ENCODE results near the gene GRID1.

GRID1 gene

GRCh38 chr10:86304436-86304835 lies 62.2 kb downstream of the GRID1 start:
- no peaks in the 10 kb centered on the region for H3K9me3 ChIP-seq (ENCODE audit: control insufficient read depth, low read length)
- DNase-seq (ENCODE audit: low read depth) = no peak

GRCh38 chr10:86303626-86304025 lies 63.0 kb downstream of the GRID1 start:
- Histone ChIP-seq H3K4me1 (ENCODE audit: control insufficient read depth, insufficient read depth, low read length) (no peaks in the 10 kb centered on the region), H3K9me3 (ENCODE audit: control insufficient read depth, low read length) (no peaks in the 10 kb centered on the region), H3K36me3 (ENCODE audit: control insufficient read depth, insufficient read depth, low read length, severe bottlenecking) (no peaks in the 10 kb centered on the region), H3K9ac (ENCODE audit: low read length) (no peak overlapping the region), H3K27me3 (replicated peaks; ENCODE audit: control insufficient read depth, insufficient read depth, low read length) (no peaks in the 10 kb centered on the region), H3K4me3 (ENCODE audit: low read length) (no peak overlapping the region)
- DNase-seq (ENCODE audit: low read depth) = no peak

More at GRCh38 chr10:86304436-86304835, 62.2 kb downstream of the GRID1 start:
- no peaks in the 10 kb centered on the region for H3K27me3 ChIP-seq (replicated peaks; ENCODE audit: control insufficient read depth, insufficient read depth, low read length)
- no peaks in the 10 kb centered on the region for H3K36me3 ChIP-seq (ENCODE audit: control insufficient read depth, insufficient read depth, low read length, severe bottlenecking)
- no peak overlapping the region for H3K9ac ChIP-seq (ENCODE audit: low read length)
- no peak overlapping the region for H3K4me3 ChIP-seq (ENCODE audit: low read length)
- H3K4me1 ChIP-seq (ENCODE audit: control insufficient read depth, insufficient read depth, low read length) = no peaks in the 10 kb centered on the region

DNA sequence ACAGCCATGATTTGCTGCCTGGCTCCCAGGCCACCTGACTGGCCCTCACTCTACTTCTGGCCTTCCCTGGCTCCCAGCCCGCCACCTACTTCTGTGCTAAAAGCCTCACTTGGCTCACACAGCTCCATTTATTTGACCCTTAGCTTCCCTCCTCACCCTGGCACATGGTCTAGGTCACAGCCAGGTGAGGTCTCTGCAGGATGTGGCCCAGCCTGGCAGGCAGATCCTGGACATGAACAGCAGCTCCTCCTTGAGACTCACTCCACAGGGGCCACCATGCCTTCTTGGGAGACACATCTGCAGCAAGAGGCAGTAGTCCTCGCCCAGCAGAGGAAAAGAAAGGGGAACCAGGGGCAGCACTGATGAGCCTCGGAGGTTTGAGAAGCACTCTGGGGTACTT lies 64.6 kb downstream of the GRID1 start:
- no peak overlapping the region for H3K4me3 ChIP-seq (ENCODE audit: low read length)
- no peaks in the 10 kb centered on the region for H3K9me3 ChIP-seq (ENCODE audit: control insufficient read depth, low read length)
- H3K9ac ChIP-seq (ENCODE audit: low read length) = no peak overlapping the region
- DNase-seq (ENCODE audit: low read depth) = no peak
- no peaks in the 10 kb centered on the region for H3K36me3 ChIP-seq (ENCODE audit: control insufficient read depth, insufficient read depth, low read length, severe bottlenecking)
- H3K4me1 ChIP-seq (ENCODE audit: control insufficient read depth, insufficient read depth, low read length) = no peaks in the 10 kb centered on the region
- H3K27me3 ChIP-seq (replicated peaks; ENCODE audit: control insufficient read depth, insufficient read depth, low read length) = no peaks in the 10 kb centered on the region

- H3K9me3 ChIP-seq (ENCODE audit: control insufficient read depth, low read length) = no peaks in the 10 kb centered on the region
- H3K9ac ChIP-seq (ENCODE audit: low read length) = no peak overlapping the region
- no peaks in the 10 kb centered on the region for H3K27me3 ChIP-seq (replicated peaks; ENCODE audit: control insufficient read depth, insufficient read depth, low read length)
- no peaks in the 10 kb centered on the region for H3K4me1 ChIP-seq (ENCODE audit: control insufficient read depth, insufficient read depth, low read length)
- no peak overlapping the region for H3K4me3 ChIP-seq (ENCODE audit: low read length)
- no peak for DNase-seq (ENCODE audit: low read depth)
- no peaks in the 10 kb centered on the region for H3K36me3 ChIP-seq (ENCODE audit: control insufficient read depth, insufficient read depth, low read length, severe bottlenecking)
These were observed 65.4 kb downstream of the GRID1 start for GRCh38 chr10:86300931-86301830.

- no peak for DNase-seq (ENCODE audit: low read depth)
- Histone ChIP-seq H3K36me3 (ENCODE audit: control insufficient read depth, insufficient read depth, low read length, severe bottlenecking) (no peaks in the 10 kb centered on the region), H3K4me3 (ENCODE audit: low read length) (no peak overlapping the region), H3K4me1 (ENCODE audit: control insufficient read depth, insufficient read depth, low read length) (no peaks in the 10 kb centered on the region), H3K9me3 (ENCODE audit: control insufficient read depth, low read length) (no peaks in the 10 kb centered on the region), H3K27me3 (replicated peaks; ENCODE audit: control insufficient read depth, insufficient read depth, low read length) (no peaks in the 10 kb centered on the region), H3K9ac (ENCODE audit: low read length) (no peak overlapping the region)
These were observed 66.1 kb downstream of the GRID1 start for GRCh38 chr10:86300399-86300925.

GRCh38 chr10:86299562-86299961 lies 67.0 kb downstream of the GRID1 start:
- Histone ChIP-seq H3K4me1 (ENCODE audit: control insufficient read depth, insufficient read depth, low read length) (no peaks in the 10 kb centered on the region), H3K4me3 (ENCODE audit: low read length) (no peak overlapping the region), H3K9me3 (ENCODE audit: control insufficient read depth, low read length) (no peaks in the 10 kb centered on the region), H3K9ac (ENCODE audit: low read length) (no peak overlapping the region), H3K36me3 (ENCODE audit: control insufficient read depth, insufficient read depth, low read length, severe bottlenecking) (no peaks in the 10 kb centered on the region), H3K27me3 (replicated peaks; ENCODE audit: control insufficient read depth, insufficient read depth, low read length) (no peaks in the 10 kb centered on the region)
- DNase-seq (ENCODE audit: low read depth) = no peak

- H3K9me3 ChIP-seq (ENCODE audit: control insufficient read depth, low read length) = no peaks in the 10 kb centered on the region
- no peak for DNase-seq (ENCODE audit: low read depth)
- no peaks in the 10 kb centered on the region for H3K27me3 ChIP-seq (replicated peaks; ENCODE audit: control insufficient read depth, insufficient read depth, low read length)
- no peak overlapping the region for H3K4me3 ChIP-seq (ENCODE audit: low read length)
- no peaks in the 10 kb centered on the region for H3K36me3 ChIP-seq (ENCODE audit: control insufficient read depth, insufficient read depth, low read length, severe bottlenecking)
- no peaks in the 10 kb centered on the region for H3K4me1 ChIP-seq (ENCODE audit: control insufficient read depth, insufficient read depth, low read length)
- H3K9ac ChIP-seq (ENCODE audit: low read length) = no peak overlapping the region
These were observed 68.0 kb downstream of the GRID1 start for GRCh38 chr10:86298501-86299001.

GRCh38 chr10:86295791-86296190 lies 70.8 kb downstream of the GRID1 start:
- no peaks in the 10 kb centered on the region for H3K36me3 ChIP-seq (ENCODE audit: control insufficient read depth, insufficient read depth, low read length, severe bottlenecking)
- DNase-seq (ENCODE audit: low read depth) = no peak
- H3K27me3 ChIP-seq (replicated peaks; ENCODE audit: control insufficient read depth, insufficient read depth, low read length) = no peaks in the 10 kb centered on the region
- H3K9me3 ChIP-seq (ENCODE audit: control insufficient read depth, low read length) = no peaks in the 10 kb centered on the region
- H3K4me1 ChIP-seq (ENCODE audit: control insufficient read depth, insufficient read depth, low read length) = no peaks in the 10 kb centered on the region
- H3K9ac ChIP-seq (ENCODE audit: low read length) = no peak overlapping the region
- no peak overlapping the region for H3K4me3 ChIP-seq (ENCODE audit: low read length)

DNA sequence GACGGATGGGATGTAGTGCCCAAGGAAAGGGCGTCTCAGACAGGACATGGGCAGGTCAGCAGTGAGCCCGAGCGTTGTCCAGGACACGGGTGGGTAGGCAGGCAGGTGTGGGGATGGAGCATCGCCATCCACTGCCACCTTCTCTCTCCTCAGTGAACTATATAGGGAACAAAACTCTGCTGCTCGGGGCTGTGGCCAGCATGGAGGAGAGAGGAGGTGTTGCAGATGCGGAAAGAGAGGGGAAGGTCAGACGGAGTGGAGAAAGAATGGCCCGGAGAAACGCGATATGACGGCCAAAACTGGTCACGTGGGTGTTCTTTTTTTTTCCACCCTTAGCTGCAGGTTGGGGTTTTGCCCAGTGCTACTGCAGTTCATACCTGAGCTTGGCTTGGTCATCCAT lies 71.2 kb downstream of the GRID1 start:
- Histone ChIP-seq H3K9ac (ENCODE audit: low read length) (no peak overlapping the region), H3K27me3 (replicated peaks; ENCODE audit: control insufficient read depth, insufficient read depth, low read length) (no peaks in the 10 kb centered on the region), H3K9me3 (ENCODE audit: control insufficient read depth, low read length) (no peaks in the 10 kb centered on the region), H3K36me3 (ENCODE audit: control insufficient read depth, insufficient read depth, low read length, severe bottlenecking) (no peaks in the 10 kb centered on the region), H3K4me1 (ENCODE audit: control insufficient read depth, insufficient read depth, low read length) (no peaks in the 10 kb centered on the region), H3K4me3 (ENCODE audit: low read length) (no peak overlapping the region)
- no peak for DNase-seq (ENCODE audit: low read depth)

DNA sequence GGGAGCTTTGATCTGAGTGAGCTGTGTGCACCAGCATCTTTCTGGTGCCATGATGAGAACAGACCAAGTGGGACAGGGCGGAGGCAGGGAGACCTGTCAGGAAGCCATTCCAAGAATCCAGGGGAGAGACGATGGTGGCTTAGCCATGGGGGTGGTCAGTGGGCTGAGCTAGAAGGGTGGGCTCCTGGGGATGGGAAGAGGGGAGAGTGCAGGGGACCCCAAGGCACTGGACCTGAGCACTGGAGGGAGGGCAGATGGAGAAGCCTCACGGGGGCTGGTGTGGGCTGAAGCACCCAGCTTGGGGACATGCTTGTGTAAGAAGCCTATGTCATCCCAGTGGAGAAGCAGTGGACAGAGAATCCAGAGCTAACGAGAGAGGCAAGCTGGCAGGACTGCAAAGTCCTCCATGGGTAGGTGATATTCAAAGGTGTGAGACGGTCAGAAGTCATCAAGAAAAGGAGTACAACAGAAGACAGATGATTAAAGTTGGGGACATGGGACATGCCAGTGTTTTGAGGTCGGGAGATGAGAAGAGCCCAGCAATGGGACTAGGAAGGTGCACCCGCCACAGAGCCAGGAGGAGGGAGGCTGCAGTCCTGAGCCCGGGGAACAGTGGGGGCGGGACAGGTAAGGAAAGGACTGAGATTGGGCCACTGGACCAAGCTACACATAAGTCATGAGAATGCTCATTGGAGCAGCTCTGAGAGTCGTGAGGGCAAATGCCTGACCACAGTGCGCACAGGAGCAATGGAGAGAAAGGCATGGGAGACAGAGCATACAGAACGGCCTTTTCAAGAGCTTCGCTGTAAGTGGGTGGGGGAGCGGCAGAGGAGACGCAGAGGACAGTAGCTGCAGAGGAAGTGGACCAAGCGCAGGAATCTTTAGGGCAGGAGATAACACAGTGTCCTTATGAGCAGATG lies 72.0 kb downstream of the GRID1 start:
- DNase-seq (ENCODE audit: low read depth) = no peak
- no peaks in the 10 kb centered on the region for H3K36me3 ChIP-seq (ENCODE audit: control insufficient read depth, insufficient read depth, low read length, severe bottlenecking)
- no peaks in the 10 kb centered on the region for H3K27me3 ChIP-seq (replicated peaks; ENCODE audit: control insufficient read depth, insufficient read depth, low read length)
- no peaks in the 10 kb centered on the region for H3K9me3 ChIP-seq (ENCODE audit: control insufficient read depth, low read length)
- no peak overlapping the region for H3K9ac ChIP-seq (ENCODE audit: low read length)
- H3K4me1 ChIP-seq (ENCODE audit: control insufficient read depth, insufficient read depth, low read length) = no peaks in the 10 kb centered on the region
- H3K4me3 ChIP-seq (ENCODE audit: low read length) = no peak overlapping the region

DNA sequence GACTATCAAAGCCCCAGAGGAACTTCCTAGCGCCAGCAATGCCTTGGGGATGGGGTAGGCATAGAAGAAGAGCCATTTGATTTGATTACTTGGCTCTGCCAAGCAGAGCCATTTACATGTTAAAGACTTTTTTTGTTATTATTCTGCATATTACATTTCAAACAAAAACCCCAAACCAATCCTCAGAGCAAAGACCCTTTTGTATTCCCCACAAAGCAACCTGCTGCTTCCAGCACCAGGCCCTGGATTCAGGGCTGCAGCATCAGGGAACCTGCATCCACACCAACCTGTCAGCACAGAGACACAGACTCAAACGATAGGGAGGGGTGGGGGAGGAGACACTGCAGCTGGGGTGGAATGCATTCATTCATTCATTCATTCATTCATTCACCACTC lies 73.2 kb downstream of the GRID1 start:
- no peak overlapping the region for H3K9ac ChIP-seq (ENCODE audit: low read length)
- H3K4me3 ChIP-seq (ENCODE audit: low read length) = no peak overlapping the region
- no peaks in the 10 kb centered on the region for H3K4me1 ChIP-seq (ENCODE audit: control insufficient read depth, insufficient read depth, low read length)
- DNase-seq (ENCODE audit: low read depth) = no peak
- no peaks in the 10 kb centered on the region for H3K9me3 ChIP-seq (ENCODE audit: control insufficient read depth, low read length)
- no peaks in the 10 kb centered on the region for H3K36me3 ChIP-seq (ENCODE audit: control insufficient read depth, insufficient read depth, low read length, severe bottlenecking)
- no peaks in the 10 kb centered on the region for H3K27me3 ChIP-seq (replicated peaks; ENCODE audit: control insufficient read depth, insufficient read depth, low read length)
